ENCODE results near the gene ESAM.

DNA sequence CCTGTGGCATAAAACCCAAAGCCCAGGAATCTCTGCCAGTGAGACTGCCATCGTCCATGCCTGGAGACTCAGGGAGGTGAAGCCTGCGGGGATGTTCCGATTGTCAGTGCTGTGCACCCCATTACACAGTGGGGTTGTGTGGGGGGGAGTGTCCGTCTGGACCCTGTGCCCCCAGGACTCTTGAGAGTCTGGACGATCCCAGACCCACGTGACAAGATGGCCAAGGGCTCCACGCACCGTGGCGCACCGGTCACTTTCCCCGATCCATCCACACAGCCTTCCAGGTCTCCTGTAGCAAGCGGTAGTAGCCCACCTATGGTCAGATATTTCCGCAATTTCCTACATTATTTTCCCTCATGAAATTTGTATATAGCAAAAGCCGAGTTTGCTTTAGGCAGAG, 43.3 kb downstream of the ESAM start:
- TF ChIP-seq, protein P1, sequence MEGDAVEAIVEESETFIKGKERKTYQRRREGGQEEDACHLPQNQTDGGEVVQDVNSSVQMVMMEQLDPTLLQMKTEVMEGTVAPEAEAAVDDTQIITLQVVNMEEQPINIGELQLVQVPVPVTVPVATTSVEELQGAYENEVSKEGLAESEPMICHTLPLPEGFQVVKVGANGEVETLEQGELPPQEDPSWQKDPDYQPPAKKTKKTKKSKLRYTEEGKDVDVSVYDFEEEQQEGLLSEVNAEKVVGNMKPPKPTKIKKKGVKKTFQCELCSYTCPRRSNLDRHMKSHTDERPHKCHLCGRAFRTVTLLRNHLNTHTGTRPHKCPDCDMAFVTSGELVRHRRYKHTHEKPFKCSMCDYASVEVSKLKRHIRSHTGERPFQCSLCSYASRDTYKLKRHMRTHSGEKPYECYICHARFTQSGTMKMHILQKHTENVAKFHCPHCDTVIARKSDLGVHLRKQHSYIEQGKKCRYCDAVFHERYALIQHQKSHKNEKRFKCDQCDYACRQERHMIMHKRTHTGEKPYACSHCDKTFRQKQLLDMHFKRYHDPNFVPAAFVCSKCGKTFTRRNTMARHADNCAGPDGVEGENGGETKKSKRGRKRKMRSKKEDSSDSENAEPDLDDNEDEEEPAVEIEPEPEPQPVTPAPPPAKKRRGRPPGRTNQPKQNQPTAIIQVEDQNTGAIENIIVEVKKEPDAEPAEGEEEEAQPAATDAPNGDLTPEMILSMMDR (IDR thresholded peaks at IDR 0.05), result no peak
- TF ChIP-seq EZH2 (IDR thresholded peaks at IDR 0.05), result no peak

Data from neural progenitor cell (in vitro differentiated cells).